Neural progenitor cell (in vitro differentiated cells): ENCODE measurements around the gene MMP27.

Source experiments
- EZH2 ChIP-seq: fragments of 200-600 bp; sonication (generic); IDR thresholded peaks from 2 replicates; pipeline ENCODE4 v1.6.1; 2017; ENCODE audit warnings: antibody characterized with exemption, mild to moderate bottlenecking, moderate library complexity
- EZH2phosphoT487 ChIP-seq: fragments of 200-600 bp; sonication (generic); IDR thresholded peaks from 2 replicates; pipeline ENCODE4 v1.6.1; 2017; ENCODE audit warnings: antibody characterized with exemption
- TF ChIP-seq, protein P1 (sequence below): fragments of 200-600 bp; sonication (generic); IDR thresholded peaks from 2 replicates; pipeline ENCODE4 v1.5.1; 2017; ENCODE audit warnings: antibody characterized with exemption, mild to moderate bottlenecking

DNA sequence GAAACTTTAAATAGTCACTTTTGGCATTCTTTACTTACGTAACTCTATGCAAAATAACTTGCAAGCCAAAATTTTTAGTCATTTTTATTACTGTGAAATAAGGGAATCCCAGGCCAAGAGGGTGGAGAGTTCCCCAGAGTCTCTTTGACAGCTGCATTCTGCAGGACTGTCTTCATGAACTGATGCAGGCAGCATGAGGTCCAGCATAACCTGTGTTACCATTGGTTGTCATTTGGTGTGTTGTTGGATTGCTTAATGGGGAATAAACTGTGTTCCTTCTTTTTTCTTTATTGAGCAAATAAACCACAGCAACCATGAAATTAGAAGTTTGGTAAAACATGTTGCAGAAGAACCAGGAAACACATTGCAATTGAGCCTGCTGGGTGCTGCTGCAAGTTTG, 24.6 kb downstream of the MMP27 start:
- no peak for TF ChIP-seq EZH2phosphoT487
- TF ChIP-seq, protein P1, sequence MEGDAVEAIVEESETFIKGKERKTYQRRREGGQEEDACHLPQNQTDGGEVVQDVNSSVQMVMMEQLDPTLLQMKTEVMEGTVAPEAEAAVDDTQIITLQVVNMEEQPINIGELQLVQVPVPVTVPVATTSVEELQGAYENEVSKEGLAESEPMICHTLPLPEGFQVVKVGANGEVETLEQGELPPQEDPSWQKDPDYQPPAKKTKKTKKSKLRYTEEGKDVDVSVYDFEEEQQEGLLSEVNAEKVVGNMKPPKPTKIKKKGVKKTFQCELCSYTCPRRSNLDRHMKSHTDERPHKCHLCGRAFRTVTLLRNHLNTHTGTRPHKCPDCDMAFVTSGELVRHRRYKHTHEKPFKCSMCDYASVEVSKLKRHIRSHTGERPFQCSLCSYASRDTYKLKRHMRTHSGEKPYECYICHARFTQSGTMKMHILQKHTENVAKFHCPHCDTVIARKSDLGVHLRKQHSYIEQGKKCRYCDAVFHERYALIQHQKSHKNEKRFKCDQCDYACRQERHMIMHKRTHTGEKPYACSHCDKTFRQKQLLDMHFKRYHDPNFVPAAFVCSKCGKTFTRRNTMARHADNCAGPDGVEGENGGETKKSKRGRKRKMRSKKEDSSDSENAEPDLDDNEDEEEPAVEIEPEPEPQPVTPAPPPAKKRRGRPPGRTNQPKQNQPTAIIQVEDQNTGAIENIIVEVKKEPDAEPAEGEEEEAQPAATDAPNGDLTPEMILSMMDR = no peak
- TF ChIP-seq EZH2 = no peak
